Non-pigmented ciliary epithelial cell (primary cell): Measurements from ENCODE around the gene FITM2.

Experiments
- DNase-seq: peaks from one replicate; pipeline ENCODE4 v3.0.0-alpha.2; 2010; ENCODE audit warnings: low read depth

The FITM2 gene

DNA sequence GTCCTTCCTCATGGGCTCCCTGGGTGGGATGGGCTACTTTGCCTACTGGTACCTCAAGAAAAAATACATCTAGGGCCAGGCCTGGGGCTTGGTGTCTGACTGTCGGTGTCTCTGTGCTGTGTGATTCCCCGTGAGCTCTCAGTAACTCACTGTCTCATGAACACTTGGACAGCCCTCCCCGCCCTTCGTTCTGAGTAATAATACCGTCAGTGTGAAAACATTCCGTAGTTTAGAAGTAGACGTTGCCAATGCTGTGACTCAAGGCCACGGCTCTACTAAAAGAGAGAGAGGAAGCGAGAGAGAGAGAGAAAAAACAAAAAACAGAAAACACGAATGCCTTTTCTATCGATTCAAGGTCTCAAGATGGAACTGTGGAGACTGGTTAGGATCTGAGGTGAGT is 31.8 kb downstream of the FITM2 start:
- peak; percentile 1 for DNase-seq

DNA sequence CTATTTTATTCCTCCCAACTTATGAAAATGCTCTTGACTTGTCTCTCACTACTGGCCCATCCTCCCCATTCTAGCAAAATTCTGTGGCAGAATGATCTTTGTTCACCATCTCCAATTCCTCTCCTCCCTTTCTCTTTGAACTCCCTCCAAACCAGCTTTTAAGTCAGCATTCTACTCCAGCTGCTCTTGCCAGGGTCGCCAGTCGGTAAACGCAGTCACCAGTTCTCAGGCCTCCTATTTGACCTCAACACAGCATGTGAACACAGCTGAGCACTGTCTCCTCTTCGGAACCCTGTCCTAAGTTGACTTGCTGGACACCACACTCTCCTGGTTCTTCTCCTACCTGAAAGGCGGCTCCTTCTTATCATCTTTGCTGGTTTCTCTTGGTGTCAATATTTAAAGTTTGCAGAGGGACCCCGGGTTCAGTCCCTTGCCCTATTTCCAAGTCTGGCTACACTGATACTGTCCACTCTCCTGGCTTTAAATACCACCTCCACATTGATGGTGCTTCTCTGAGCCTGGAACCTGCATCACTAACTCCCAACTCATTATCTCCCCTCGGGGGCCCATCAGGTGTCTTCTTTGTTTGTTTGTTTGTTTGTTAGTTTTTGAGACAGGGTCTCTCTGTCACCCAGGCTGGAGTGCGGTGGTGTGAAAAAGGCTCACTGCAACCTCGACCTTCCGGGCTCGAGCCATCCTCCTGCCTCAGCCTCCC is 36.5 kb downstream of the FITM2 start:
- no peak for DNase-seq

DNA sequence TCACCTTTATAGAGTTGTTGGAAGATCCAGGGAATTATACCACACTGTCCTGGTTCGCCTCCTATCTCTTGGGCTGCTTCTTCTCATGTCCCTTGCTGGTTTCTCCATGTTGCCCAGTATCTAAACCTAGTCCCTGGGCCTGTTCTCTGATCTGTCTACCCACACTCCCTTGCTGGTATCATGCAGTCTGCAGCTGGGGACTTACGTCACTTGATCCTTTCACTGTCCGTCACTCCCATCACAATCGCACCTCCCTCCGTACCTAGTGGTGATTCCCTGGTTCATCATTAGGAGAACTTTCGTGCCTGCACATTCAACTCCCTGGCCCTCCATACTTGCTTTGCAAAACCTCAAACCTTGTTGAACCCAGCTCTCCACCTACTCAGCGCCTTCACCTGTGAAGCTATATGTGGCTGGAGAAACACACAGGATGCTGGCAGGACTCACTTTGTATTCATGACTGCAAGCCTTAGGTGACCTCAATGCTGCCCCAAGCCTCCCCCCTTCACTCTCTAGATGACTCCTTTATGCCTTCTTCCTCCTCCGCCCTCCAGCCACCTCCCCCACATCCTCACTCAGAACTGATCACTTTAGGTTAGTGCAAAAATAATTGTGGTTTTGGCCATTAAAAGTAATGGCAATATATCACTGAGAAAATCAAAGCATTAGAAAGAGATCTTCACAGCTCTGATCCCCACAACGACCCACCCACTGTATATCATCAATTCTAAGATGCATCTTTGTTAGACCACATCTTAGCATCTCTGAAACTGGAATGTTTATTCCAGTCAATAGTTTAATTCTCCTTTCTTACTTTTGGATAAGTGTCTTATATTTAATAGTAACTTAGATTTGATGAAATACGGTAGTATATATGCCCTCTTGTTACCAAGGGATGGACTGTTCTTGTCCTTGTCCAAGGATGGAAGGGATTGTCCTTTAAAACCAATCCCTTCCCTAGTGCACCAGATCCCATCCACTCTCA is 37.5 kb downstream of the FITM2 start:
- DNase-seq = no peak

DNA sequence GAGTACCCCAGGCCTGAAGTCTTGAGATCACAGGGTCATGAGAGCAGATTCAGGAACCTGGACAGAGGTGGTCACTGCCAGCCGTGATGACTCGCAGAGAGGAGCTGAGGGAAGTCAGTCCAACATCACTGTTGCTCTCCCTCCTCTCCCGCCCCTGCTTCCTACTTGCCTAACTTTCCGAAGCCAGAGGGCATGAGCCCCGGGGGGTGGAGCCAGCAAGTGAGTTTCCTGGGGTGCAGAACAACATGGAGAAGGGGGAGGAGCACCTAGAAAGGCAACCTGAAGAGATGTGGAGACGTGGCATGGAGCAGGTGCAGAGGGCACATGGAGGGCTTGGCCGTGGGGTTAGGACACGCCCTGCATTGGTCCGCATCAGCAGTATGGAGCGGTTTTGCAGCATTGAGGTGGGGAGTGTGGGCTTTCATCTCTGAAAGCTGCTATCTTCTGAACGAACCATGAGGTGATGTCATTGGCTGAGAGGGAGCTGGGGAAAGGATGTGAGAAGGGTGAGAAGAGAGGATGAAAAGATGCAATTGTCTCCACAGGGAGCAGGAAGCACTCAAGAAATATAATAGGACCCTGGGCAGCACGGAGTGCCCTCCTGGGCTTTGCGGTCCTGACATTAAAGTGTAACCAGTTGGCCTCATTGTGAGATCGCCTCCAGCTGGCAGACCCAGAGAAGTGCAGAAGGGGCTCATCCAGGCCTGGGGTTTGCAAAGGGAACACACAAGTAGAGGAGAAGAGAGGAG is 38.9 kb downstream of the FITM2 start:
- no peak for DNase-seq

DNA sequence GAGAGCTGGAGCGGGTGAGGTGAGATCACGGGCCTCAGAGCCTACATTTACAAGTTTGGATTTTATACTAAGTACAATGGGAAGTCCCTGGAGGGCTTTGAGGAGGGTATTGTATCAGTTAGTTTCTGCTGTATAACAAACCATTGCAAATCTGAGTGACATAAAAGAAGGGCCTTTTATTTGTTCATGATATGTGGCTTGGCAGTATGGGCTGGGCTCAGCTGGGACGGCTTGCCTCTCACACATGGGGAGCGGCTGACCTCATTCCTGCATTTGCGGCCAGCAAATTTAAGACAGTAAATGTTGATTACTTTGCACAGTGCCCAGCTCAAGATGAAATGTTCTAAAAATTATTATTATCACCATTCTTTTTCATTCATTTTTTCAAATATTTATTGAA is 42.2 kb downstream of the FITM2 start:
- no peak for DNase-seq

DNA sequence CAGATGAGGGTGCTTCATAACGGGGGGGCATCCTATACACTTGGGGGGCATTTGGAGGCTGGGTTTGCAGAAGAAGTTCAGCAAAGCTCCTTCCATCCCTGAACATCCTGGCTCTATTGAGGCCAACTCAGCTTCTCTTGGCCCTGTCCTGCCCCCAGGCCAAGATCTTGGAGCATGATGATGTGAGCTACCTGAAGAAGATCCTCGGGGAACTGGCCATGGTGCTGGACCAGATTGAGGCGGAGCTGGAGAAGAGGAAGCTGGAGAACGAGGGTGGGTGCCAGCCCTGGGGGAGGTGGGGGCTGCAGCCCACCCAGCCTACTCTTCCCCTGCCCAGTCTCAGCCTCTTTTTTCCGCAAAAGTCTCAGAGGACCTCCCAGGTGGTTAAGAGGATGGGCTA is 46.7 kb downstream of the FITM2 start:
- no peak for DNase-seq

DNA sequence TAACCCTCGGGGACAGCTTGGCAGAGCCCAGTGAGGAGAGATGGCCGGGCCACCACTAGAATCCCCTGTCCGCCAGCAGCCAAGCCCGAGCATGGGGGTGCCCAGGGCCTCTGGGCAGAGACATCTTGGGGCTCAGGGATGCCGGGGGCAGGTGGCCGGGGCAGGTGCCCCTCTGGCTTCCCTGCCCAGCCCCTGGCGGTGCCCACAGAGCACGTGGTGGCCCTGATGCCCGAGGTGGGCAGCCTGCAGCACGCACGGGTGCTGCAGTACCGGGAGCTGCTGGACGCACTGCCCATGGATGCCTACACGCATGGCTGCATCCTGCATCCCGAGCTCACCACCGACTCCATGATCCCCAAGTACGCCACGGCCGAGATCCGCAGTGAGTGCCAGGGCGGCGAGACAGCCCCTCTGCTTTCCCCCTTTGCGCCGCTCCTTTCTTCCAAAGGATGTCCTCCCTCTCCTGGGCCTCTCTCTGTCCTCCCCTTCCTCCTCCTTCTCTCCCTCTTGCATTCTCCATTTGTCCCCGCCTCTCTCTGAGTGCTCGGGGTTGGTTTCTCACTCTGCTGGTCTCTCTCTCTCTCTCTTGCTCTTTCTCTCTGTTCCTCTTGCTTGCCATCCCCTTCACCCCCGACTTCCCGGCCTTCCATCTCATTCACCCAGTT is 52.6 kb downstream of the FITM2 start:
- no peak for DNase-seq

DNA sequence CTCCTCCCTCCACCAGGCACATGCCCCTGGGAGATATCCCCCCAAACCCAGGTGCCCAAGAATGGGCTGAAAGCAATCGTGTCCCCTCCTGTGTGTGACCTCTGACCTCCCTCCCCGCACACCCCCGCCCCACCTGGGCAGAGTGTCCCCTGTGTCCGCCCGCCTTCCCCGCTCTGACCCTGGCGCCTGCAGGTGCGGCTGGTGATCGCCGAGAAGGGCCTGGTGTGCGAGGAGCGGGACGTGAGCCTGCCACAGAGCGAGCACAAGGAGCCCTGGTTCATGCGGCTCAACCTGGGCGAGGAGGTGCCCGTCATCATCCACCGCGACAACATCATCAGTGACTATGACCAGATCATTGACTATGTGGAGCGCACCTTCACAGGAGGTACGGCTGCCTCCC is 54.0 kb downstream of the FITM2 start:
- DNase-seq = no peak

DNA sequence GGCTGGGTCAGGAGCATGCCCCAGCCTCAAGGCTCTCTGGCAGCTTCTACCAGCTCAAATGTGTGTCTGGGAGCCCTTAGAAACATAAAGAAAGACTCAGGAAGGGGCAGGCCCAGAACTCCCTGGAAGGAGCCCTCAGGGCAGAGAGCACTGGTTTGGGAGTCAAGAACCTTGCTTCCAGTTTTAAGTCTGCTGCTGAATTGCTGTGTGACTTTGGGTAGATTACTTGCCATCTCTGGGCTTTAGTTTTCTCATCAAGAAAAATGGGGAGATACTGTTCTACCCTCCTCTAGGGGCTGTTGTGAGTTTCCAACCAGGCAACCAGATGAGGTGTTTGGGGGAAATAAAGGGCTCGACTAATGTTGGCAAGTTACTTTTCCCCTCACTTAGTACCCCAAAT is 55.1 kb downstream of the FITM2 start:
- no peak for DNase-seq

DNA sequence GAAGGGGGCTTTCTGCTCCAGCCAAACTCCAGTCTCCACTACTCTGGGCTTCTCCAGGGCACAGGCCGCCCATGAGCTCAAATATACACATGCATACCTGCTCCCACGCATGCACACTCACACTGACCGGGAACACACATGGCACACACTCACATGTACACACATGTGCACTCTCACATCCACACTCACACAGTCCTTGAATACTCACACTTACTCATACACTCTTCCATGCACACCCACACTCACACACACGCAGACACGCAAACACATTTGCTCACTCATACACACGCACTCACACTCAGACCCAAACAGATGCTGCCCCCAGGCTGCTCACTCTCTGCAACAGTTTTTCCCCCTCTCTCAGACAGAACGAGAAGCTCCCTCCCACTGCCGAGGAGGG is 56.9 kb downstream of the FITM2 start:
- DNase-seq = no peak

DNA sequence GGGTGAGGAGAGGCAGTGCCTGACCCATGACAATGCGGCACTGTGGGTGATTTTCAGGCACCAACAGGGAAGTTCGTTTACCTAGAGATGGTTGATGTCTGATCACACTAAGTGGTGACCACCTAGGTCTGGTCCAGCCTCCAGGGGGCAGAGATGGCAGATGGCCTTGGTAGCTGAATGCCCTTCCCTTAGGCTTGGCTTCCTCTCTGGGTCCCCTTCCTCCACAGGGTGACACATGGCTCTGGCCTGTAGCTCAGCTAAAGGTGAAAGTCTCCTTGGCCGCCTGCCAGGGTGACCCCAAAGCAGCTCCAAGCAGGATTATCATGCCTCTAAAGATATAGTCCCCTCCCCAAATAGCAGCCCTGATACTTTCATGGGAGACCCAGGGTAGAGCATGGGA is 57.5 kb downstream of the FITM2 start:
- DNase-seq = no peak
